HepG2 (cell line): ENCODE data around the gene ZNF526. TPM values are rescaled to one million over a fixed set of nuclear protein-coding genes. Genes with fewer than 3 reads are reported as not detected.

Experiments
- CENPT ChIP-seq: sonication (generic); formaldehyde crosslinking; IDR thresholded peaks from 2 replicates; pipeline ENCODE4 v1.8.0; 2022; ENCODE audit warnings: low read depth, mild to moderate bottlenecking, moderate library complexity, missing genetic modification reagents
- DR1 ChIP-seq: sonication (generic); formaldehyde crosslinking; IDR thresholded peaks from 2 replicates; pipeline ENCODE4 v1.8.0; 2021; ENCODE audit warnings: mild to moderate bottlenecking, missing genetic modification reagents, inconsistent platforms
- HDAC1 ChIP-seq: sonication (generic); formaldehyde crosslinking; IDR thresholded peaks from 2 replicates; pipeline ENCODE4 v1.5.1; 2020; ENCODE audit warnings: mild to moderate bottlenecking, missing genetic modification reagents
- HNF4G ChIP-seq, 2 experiments: sonication (generic) in 1 of 2; formaldehyde crosslinking in 1 of 2; IDR thresholded peaks; 2 replicates each; pipeline versions ENCODE4 v1.4.0 to v1.6.1; 2011 to 2020; ENCODE audit warnings: borderline replicate concordance in 2 of 2, low read depth in 2 of 2, mild to moderate bottlenecking in 2 of 2, low read length in 1 of 2, missing genetic modification reagents in 1 of 2, moderate library complexity in 1 of 2
- MYNN ChIP-seq: sonication (generic); formaldehyde crosslinking; IDR thresholded peaks from 2 replicates; pipeline ENCODE4 v1.4.0; 2020; ENCODE audit warnings: mild to moderate bottlenecking, low read depth, missing genetic modification reagents
- NFATC3 ChIP-seq: sonication (generic); formaldehyde crosslinking; IDR thresholded peaks from 2 replicates; pipeline ENCODE4 v1.5.1; 2020; ENCODE audit warnings: mild to moderate bottlenecking, missing genetic modification reagents
- NFYC ChIP-seq: IDR thresholded peaks from 2 replicates; pipeline ENCODE4 v1.6.1; 2016; ENCODE audit warnings: missing genetic modification reagents, missing compliant biosample characterization
- POLR2G ChIP-seq: fragments of 200-400 bp; formaldehyde crosslinking; IDR thresholded peaks from 2 replicates; pipeline ENCODE4 v1.6.1; 2018; ENCODE audit warnings: mild to moderate bottlenecking, low read depth, low read length, moderate library complexity
- RFX3 ChIP-seq: IDR thresholded peaks from 2 replicates; pipeline ENCODE4 v1.6.1; 2016; ENCODE audit warnings: missing biosample characterization, missing genetic modification reagents
- SP2 ChIP-seq: sonication (generic); formaldehyde crosslinking; IDR thresholded peaks from 2 replicates; pipeline ENCODE4 v1.5.1; 2020; ENCODE audit warnings: mild to moderate bottlenecking, missing genetic modification reagents
- SRSF1 ChIP-seq: fragments of 200-400 bp; formaldehyde crosslinking; optimal IDR thresholded peaks from 2 replicates; pipeline ENCODE3; 2017; ENCODE audit warnings: mild to moderate bottlenecking, low read depth, low read length, moderate library complexity
- ZFY ChIP-seq: sonication (generic); formaldehyde crosslinking; IDR thresholded peaks from 2 replicates; pipeline ENCODE4 v1.4.0; 2020; ENCODE audit warnings: missing genetic modification reagents
- ZNF563 ChIP-seq: sonication (generic); formaldehyde crosslinking; IDR thresholded peaks from 2 replicates; pipeline ENCODE4 v1.8.0; 2022; ENCODE audit warnings: mild to moderate bottlenecking, moderate library complexity, missing genetic modification reagents
- ZNF761 ChIP-seq: sonication (generic); formaldehyde crosslinking; conservative IDR thresholded peaks from 2 replicates; pipeline ENCODE4 v1.4.0; 2020; ENCODE audit warnings: mild to moderate bottlenecking, missing genetic modification reagents
- ZNF770 ChIP-seq: sonication (generic); formaldehyde crosslinking; IDR thresholded peaks from 2 replicates; pipeline ENCODE4 v1.5.0; 2020; ENCODE audit warnings: mild to moderate bottlenecking, missing genetic modification reagents
- ZNF790 ChIP-seq: sonication (generic); formaldehyde crosslinking; IDR thresholded peaks from 2 replicates; pipeline ENCODE4 v1.8.0; 2022; ENCODE audit warnings: missing genetic modification reagents, mild to moderate bottlenecking, borderline replicate concordance
- polyA plus RNA-seq, 8 experiments: library from polyadenylated mRNA; depleted of rRNA in 3 of 8; stranded (reverse) in 7 of 8; unstranded in 1 of 8; fragments of >200 nt; fragmentation: Illumina TruSeq in 4 of 8; extraction: Trizol in 4 of 8; gene quantifications; 2 replicates each; pipeline versions ENCODE4 v1.2.1 to v1.2.3, GENCODE V29; 2011 to 2016; ENCODE audit warnings: low read depth in 4 of 8, missing spikeins in 1 of 8, mixed read lengths in 1 of 8; ENCODE audit not compliant: insufficient read depth in 1 of 8
- total RNA-seq, 5 experiments: library from RNA; depleted of rRNA; stranded (reverse); fragments of >200 nt; fragmentation: Illumina TruSeq; extraction: Trizol; gene quantifications; 2 replicates each; pipeline ENCODE4 v1.2.3, GENCODE V29; 2016; ENCODE audit warnings: low read depth in 1 of 5
- TF ChIP-seq, protein P1 (sequence below): sonication (generic); formaldehyde crosslinking; IDR thresholded peaks from 2 replicates; pipeline ENCODE4 v1.4.0; 2020; ENCODE audit warnings: missing genetic modification reagents, borderline replicate concordance
- TF ChIP-seq, protein P2 (sequence below): sonication (generic); formaldehyde crosslinking; IDR thresholded peaks from 2 replicates; pipeline ENCODE4 v1.4.0; 2020; ENCODE audit warnings: missing genetic modification reagents, borderline replicate concordance
- TF ChIP-seq, protein P3 (sequence below): sonication (generic); formaldehyde crosslinking; IDR thresholded peaks from 2 replicates; pipeline ENCODE4 v1.4.0; 2020; ENCODE audit warnings: missing genetic modification reagents

The ZNF526 gene
- total and polyA plus RNA-seq, 2 of the 13 experiments (the other 11 are each of a cell fraction or from before 2014, with no cell fraction given) = 3.3 to 8.4 TPM

- TF ChIP-seq, protein P1, sequence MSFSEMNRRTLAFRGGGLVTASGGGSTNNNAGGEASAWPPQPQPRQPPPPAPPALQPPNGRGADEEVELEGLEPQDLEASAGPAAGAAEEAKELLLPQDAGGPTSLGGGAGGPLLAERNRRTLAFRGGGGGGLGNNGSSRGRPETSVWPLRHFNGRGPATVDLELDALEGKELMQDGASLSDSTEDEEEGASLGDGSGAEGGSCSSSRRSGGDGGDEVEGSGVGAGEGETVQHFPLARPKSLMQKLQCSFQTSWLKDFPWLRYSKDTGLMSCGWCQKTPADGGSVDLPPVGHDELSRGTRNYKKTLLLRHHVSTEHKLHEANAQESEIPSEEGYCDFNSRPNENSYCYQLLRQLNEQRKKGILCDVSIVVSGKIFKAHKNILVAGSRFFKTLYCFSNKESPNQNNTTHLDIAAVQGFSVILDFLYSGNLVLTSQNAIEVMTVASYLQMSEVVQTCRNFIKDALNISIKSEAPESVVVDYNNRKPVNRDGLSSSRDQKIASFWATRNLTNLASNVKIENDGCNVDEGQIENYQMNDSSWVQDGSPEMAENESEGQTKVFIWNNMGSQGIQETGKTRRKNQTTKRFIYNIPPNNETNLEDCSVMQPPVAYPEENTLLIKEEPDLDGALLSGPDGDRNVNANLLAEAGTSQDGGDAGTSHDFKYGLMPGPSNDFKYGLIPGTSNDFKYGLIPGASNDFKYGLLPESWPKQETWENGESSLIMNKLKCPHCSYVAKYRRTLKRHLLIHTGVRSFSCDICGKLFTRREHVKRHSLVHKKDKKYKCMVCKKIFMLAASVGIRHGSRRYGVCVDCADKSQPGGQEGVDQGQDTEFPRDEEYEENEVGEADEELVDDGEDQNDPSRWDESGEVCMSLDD (CRISPR knock-in tag) = 0 out of 2 replicates have a peak, but pooled peaks have one; percentile 49
- TF ChIP-seq MYNN (CRISPR knock-in tag) = 0 out of 2 replicates have a peak, but pooled peaks have one; percentile 50
- TF ChIP-seq ZFY (CRISPR knock-in tag) = peak; percentile 42; the same call in 1 of the 2 replicates
- TF ChIP-seq CENPT (CRISPR knock-in tag) = no peak
- TF ChIP-seq ZNF790 (CRISPR knock-in tag) = peak; percentile 49; the same call in 1 of the 2 replicates
- peak; percentile 43 for TF ChIP-seq SRSF1
- peak; percentile 90; the same call in 1 of the 2 replicates for TF ChIP-seq DR1 (CRISPR knock-in tag)
- peak; percentile 87 for TF ChIP-seq RFX3 (CRISPR knock-in tag)
- TF ChIP-seq SP2 (CRISPR knock-in tag) = peak; percentile 86
- TF ChIP-seq NFATC3 (CRISPR knock-in tag) = no peak
- no peak for TF ChIP-seq ZNF761 (CRISPR knock-in tag)
- TF ChIP-seq, protein P2, sequence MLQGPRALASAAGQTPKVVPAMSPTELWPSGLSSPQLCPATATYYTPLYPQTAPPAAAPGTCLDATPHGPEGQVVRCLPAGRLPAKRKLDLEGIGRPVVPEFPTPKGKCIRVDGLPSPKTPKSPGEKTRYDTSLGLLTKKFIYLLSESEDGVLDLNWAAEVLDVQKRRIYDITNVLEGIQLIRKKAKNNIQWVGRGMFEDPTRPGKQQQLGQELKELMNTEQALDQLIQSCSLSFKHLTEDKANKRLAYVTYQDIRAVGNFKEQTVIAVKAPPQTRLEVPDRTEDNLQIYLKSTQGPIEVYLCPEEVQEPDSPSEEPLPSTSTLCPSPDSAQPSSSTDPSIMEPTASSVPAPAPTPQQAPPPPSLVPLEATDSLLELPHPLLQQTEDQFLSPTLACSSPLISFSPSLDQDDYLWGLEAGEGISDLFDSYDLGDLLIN (CRISPR knock-in tag) = no peak
- TF ChIP-seq NFYC = peak; percentile 9; the same call in 1 of the 2 replicates
- 0 out of 2 replicates have a peak, but pooled peaks have one; percentile 3 for TF ChIP-seq HNF4G (IDR thresholded peaks at IDR 0.05; ENCODE audit: borderline replicate concordance, low read depth, low read length)
- no peak for TF ChIP-seq HNF4G (CRISPR knock-in tag; IDR thresholded peaks at IDR 0.05; ENCODE audit: borderline replicate concordance, low read depth)
- TF ChIP-seq POLR2G = peak; percentile 87
- TF ChIP-seq HDAC1 = peak; percentile 25; the same call in 1 of the 2 replicates
- 0 out of 2 replicates have a peak, but pooled peaks have one; percentile 47 for TF ChIP-seq ZNF770 (CRISPR knock-in tag)
- TF ChIP-seq, protein P3, sequence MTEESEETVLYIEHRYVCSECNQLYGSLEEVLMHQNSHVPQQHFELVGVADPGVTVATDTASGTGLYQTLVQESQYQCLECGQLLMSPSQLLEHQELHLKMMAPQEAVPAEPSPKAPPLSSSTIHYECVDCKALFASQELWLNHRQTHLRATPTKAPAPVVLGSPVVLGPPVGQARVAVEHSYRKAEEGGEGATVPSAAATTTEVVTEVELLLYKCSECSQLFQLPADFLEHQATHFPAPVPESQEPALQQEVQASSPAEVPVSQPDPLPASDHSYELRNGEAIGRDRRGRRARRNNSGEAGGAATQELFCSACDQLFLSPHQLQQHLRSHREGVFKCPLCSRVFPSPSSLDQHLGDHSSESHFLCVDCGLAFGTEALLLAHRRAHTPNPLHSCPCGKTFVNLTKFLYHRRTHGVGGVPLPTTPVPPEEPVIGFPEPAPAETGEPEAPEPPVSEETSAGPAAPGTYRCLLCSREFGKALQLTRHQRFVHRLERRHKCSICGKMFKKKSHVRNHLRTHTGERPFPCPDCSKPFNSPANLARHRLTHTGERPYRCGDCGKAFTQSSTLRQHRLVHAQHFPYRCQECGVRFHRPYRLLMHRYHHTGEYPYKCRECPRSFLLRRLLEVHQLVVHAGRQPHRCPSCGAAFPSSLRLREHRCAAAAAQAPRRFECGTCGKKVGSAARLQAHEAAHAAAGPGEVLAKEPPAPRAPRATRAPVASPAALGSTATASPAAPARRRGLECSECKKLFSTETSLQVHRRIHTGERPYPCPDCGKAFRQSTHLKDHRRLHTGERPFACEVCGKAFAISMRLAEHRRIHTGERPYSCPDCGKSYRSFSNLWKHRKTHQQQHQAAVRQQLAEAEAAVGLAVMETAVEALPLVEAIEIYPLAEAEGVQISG (CRISPR knock-in tag) = no peak
- TF ChIP-seq ZNF563 (CRISPR knock-in tag) = peak; percentile 73
Measured at GRCh38 chr19:42254850-42255765, 35.0 kb downstream of the ZNF526 start, which contains the start of gene ERF (continued).
